ENCODE data around the gene B3GAT1.
A peak's percentile ranks its signal among the peaks of the same experiment; 100 is the strongest.
"Not testable (repeated sequence)": the region's sequence is repeated elsewhere in the genome, so short reads cannot be mapped to it uniquely, and the experiment has no call there.

The B3GAT1 gene

GRCh38 chr11:134412203-134413042, at the start of gene B3GAT1:
TSS of gene B3GAT1 (minus strand) at chr11:134412242. CDS start at chr11:134387659, 24,583 bp downstream.
- DNase-seq, result peak; percentile 33

- no peak for DNase-seq
Measured at GRCh38 chr11:134461621-134462020, 49.6 kb upstream of the B3GAT1 start.

DNA sequence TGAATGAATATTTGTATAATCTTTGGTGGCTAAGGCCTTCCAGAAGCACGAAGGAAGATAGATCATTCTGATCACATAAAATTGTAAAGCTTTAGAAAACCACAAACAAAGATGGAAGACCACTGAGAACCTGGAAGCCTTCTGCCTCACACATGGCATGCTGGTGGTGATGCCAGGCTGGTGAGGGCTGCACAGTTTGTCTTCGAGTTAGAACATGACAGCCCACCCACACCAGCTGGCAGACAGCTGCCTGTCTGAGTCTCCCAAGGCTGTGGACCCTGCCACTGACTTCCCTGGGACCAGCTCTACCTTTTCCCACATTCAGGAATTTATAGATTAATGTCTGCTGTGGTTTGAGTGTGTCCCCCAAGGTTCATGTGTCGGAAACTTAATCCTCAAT, 48.8 kb upstream of the B3GAT1 start:
- no peak for DNase-seq

GRCh38 chr11:134460062-134460561, 48.1 kb upstream of the B3GAT1 start:
- no peak for DNase-seq

DNA sequence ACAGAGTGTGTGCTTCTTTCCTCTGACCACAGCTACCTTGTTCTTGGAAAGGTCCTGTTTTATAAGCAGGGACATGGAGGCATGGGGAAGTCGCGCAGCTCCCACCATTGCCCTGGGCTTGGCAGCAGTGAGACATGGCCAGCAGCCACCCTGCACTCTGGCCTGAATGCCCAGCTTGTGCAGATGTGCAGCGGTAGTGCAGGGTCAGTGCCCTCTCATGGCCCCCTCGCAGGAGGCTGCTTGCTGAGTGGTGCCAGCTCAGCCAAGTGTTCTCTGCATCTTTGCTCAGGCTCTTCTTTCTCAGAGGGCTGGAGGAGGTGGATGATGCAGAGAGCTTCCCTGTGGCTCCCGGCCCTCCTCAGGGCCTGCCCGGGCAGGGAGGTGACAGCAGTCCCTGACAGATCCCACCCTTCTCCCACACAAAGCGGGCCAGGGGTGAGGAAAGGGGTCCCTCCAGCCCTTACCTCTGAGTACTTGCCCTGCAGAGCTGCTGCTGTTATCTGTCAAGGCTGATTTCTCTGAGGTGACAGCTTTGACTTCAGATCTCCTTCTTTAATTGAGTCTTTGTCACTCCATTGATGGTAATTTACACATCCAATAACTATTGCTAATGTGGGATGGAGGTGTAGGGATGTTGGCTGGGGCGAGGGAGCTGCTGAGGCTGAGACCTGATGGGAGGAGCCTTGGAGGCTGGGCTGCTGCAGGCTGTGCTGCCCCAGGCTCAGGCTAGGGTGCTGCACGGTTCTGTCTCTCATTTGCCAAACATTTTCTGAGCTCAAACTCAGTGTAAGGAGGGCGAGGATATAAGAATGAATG, 47.4 kb upstream of the B3GAT1 start:
- no peak for DNase-seq

DNA sequence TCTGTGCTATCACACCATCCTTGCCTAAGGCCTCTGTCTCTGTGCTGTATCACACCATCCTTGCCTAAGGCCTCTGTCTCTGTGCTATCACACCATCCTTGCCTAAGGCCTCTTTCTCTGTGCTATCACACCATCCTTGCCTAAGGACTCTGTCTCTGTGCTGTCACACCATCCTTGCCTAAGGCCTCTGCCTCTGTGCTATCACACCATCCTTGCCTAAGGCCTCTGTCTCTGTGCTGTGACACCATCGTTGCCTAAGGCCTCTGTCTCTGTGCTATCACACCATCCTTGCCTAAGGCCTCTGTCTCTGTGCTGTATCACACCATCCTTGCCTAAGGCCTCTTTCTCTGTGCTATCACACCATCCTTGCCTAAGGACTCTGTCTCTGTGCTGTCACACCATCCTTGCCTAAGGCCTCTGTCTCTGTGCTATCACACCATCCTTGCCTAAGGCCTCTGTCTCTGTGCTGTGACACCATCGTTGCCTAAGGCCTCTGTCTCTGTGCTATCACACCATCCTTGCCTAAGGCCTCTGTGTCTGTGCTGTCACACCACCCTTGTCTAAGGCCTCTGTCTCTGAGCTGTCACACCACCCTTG, 45.5 kb upstream of the B3GAT1 start:
- not testable (repeated sequence) for DNase-seq

GRCh38 chr11:134455516-134455915, 43.5 kb upstream of the B3GAT1 start:
- DNase-seq, result no peak

GRCh38 chr11:134454146-134454690, 42.2 kb upstream of the B3GAT1 start:
- DNase-seq, result no peak

DNA sequence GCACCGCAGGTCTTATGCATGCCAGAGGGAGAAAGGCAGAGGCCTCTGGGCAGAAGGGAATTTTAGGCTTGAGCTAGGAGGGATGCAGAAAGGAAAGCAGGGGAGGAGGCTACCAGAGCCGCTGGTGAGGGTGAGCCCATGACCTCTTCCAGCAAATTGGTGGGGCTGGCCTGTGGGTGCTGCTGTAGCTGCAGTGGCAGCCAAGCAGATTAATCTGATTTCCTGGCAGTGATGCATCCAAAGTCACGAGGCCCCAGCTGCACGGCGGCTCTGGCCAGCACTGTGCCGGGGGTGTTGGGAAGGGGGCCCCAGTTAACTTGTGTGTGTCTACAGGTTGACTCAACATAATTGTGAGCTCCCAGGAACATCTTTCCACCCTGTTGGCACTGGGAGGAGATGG, 41.4 kb upstream of the B3GAT1 start:
- DNase-seq, result no peak

GRCh38 chr11:134452838-134453155, 40.8 kb upstream of the B3GAT1 start:
- no peak for DNase-seq

DNA sequence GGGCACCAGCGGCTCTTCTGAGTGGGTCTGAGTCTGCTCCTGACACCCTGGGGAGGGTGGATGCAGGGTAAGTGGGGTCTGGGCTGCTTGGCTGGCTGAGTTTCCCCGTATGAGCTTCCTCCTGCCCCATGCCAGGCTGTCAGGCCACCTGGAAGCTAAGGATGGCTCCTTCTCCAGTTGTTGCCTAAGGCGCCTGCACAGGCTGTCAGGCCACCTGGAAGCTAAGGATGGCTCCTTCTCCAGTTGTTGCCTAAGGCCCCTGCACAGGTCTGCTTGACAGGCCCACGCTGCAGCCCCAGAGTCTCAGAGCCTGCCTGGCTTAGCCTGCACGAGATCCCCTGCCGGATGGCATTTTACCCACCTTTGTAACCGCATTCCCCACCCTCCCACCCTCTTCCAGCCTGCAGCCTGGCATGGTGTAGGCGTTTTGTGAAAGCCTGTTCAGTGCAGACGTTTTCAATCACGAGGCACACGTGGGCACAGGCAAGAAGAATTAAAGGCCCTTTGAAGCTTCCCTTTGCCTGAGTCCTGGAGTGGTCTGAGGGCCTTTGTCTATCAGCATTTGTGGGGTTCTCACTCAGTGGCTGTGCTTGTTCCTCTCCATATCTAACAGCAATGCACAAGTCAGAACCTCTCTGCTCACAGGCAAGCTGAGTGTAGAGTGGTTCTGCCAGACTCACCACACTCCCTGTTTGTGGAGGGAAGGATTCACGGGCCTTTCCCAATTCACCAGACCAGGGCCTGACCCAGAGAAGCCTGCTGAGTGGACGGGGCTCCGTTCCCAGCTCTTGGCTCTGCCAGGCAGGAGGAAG, 40.2 kb upstream of the B3GAT1 start:
- DNase-seq, result no peak

GRCh38 chr11:134450186-134450585, 38.1 kb upstream of the B3GAT1 start:
- no peak for DNase-seq

DNA sequence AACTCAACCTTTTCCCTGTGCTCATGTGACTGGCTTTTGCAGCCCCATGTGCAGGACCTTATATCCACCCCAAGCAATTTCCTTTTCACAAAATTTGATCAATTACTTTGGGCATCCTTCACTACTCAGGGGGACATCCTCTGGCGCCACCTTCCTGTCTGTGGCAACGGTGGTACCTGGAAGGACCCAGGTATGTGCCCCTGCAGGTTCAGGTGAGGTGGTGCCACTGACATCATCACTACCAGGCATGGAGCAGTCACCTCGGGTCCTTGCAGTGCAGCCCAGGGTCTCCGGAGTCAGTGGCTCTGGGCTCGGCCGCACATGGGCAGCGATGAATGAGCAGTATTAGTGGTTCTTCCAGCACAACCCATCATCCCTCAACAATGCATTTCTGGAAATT, 37.7 kb upstream of the B3GAT1 start:
- no peak for DNase-seq

- no peak for DNase-seq
Measured at GRCh38 chr11:134449051-134449450, 37.0 kb upstream of the B3GAT1 start.

DNA sequence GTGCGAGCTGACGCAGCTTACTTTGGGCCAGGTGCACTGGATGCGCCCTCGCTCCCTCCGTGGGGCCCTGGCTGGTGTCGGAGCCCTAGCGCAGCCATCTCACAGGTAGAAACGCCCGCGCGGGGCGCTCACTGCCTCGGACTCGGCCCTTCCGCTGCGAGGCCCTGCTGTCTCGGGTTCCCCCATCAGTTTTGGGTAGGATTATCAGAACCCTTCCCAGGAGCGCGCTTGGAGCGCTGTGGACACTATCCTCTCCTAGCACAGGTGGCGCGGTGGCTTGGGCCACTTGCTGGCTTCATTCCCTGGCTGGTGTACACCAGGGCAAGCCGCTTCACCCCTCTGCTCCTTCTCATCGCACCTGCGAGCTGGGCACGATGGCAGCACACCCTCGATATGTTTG, 35.7 kb upstream of the B3GAT1 start:
- DNase-seq, result no peak

DNA sequence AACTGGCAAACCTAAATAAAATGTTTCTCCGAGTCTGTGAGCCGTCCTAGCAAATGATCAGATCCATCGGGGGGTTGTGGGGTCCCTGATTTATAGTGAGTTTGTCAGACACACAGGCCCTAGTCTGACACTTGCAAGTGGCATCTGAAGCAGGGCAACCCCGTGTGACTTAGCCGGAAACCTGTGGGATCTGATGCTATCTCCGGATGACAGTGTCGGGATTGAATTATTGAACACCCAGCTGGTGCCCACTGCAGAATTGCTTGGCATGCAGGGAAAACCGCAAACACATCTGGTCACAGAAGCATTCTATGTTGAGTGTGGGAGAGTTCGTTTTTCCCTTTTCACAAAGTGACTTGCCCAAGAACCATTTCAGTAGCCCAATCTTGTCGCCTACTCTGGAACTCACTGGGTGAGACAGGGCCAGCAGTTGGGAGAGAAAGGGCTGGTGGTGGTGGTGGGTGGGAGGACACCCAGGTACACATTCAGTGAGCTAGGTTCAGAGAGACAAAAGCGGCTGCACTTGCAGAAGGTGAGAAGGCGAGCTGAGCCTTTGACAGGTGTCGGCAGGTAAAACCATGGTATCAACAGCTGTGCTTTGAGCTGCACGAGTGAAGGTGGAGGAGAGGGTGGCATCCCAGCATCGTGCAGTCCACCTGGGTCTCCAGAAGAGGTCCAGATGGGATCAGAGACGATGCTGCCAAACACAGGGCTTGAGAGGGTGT, 33.7 kb upstream of the B3GAT1 start:
- no peak for DNase-seq

DNA sequence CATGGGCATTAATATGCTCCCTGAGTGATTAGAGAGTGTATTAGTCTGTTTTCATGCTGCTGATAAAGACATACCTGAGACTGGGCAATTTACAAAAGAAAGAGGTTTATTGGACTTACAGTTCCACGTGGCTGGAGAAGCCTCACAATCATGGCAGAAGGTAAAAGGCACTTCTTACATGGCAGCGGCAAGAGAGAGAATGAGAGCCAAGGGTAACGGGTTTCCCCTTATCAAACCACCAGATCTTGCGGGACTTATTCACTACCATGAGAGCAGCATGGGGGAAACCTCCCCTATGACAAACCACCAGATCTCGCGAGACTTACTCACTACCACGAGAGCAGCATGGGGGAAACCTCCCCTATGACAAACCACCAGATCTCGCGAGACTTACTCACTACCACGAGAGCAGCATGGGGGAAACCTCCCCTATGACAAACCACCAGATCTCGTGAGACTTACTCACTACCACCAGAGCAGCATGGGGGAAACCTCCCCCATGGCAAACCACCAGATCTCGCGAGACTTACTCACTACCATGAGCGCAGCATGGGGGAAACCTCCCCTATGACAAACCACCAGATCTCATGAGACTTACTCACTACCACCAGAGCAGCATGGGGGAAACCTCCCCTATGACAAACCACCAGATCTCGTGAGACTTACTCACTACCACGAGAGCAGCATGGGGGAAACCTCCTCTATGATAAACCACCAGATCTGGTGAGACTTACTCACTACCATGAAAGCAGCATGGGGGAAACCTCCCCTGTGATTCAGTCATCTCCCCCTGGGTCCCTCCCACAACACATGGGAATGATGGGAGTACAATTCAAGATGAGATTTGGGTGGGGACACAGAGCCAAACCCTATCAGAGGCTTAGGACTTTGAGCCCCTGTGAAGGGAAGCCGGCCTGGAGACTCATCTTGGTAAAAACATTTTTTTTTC, 32.4 kb upstream of the B3GAT1 start:
- not testable (repeated sequence) for DNase-seq

DNA sequence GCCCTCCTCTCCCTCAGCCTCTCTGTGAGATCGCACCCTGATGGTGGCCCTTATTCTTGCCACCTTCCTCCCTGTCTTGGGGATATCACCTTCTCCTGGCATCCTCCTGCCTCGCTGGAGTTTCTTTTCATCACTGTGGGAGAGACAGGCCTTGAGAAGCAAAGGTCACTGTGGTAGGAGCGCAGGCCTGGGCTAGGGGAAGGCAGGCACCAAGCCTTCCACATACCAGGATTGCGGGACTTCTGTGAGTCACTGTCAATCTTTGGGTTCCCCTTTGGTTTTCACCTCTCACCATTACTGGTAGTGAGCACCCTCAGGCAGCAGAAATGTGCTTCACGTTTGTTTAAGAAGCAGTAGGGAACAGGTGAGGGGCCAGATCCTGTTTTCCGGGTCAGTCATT, 31.2 kb upstream of the B3GAT1 start:
- DNase-seq, result no peak

DNA sequence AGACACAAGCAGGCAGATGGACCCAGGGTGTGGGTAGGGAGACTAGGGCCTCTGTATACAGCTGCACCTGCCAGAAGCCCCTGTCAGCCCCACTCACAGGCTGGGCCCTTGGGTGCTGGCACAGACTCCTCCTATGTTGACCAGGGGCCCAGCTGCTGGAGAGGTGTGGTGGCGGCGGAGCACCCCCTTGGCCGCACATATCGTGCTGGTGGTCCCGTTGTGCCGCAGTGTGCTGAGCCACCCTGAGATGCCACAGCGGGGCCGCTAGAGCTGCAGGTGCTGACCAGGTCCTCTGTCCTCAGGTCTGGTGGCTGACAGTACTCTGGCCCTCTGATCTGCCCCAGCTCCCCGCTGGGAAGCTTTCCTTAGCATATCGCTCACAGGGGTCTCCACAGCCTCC, 30.2 kb upstream of the B3GAT1 start:
- no peak for DNase-seq

DNA sequence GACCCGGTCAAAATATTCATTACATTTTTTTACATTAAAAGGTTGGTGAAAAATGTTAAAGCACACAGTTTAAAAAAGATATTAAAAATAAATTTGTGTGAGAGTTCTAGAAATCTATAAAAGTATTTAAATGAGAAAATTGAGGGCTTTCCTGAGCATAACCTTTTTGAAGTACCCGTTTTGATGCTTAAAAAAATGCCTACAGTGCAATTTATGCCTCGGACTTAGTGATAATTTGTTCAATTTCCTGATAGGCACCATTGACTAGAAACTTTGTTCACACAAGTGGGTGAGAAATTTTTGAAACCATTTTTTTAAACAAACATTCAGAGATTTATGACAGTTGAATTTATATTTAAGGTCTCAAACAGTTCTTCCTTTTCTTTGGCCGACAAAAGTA, 29.7 kb upstream of the B3GAT1 start:
- DNase-seq, result no peak

- DNase-seq, result no peak
Measured at GRCh38 chr11:134441281-134441680, 29.2 kb upstream of the B3GAT1 start.

All from stimulated activated CD8-positive, alpha-beta memory T cell treated with anti-CD3 and anti-CD28 coated beads, Interleukin-4, amount 100 ng/mL, for 48 hours (primary cell).